Measurements from ENCODE around the gene FKBP15.

DNA sequence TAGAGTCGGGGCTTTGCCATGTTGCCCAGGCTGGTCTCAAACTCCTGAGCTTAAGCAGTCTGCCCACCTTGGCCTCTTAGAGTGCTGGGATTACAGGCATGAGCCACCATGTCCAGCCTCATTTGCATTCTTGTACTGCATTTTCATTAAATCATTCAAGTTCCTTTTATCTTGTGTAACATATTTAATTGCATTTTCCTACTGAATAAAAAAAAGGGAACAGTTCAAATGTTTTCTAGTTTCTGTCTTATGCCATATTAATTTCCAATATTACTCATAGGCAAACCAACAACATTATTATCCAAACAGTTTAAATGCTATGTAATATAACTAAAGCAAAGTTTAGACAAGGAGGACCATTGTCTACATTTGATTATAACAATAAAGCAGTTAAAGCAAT lies 6.4 kb upstream of the FKBP15 start:
- TF ChIP-seq, protein P1, sequence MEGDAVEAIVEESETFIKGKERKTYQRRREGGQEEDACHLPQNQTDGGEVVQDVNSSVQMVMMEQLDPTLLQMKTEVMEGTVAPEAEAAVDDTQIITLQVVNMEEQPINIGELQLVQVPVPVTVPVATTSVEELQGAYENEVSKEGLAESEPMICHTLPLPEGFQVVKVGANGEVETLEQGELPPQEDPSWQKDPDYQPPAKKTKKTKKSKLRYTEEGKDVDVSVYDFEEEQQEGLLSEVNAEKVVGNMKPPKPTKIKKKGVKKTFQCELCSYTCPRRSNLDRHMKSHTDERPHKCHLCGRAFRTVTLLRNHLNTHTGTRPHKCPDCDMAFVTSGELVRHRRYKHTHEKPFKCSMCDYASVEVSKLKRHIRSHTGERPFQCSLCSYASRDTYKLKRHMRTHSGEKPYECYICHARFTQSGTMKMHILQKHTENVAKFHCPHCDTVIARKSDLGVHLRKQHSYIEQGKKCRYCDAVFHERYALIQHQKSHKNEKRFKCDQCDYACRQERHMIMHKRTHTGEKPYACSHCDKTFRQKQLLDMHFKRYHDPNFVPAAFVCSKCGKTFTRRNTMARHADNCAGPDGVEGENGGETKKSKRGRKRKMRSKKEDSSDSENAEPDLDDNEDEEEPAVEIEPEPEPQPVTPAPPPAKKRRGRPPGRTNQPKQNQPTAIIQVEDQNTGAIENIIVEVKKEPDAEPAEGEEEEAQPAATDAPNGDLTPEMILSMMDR (IDR thresholded peaks at IDR 0.05; ENCODE audit: borderline replicate concordance, extremely low read depth, low read length, poor library complexity, severe bottlenecking): no peak
- no peak for TF ChIP-seq EZH2 (IDR thresholded peaks at IDR 0.05; ENCODE audit: borderline replicate concordance, low read depth, low read length, severe bottlenecking)

Data from DND-41 (cell line).